ENCODE measurements around the gene ARRDC4. TPM values are rescaled to one million over a fixed set of nuclear protein-coding genes. Genes with fewer than 3 reads are reported as not detected.

Gene ARRDC4
- total RNA-seq (2014; rRNA removed; shearing (Covaris generic); ENCODE audit: low replicate concordance), result 9.2 and 13.4 TPM in 2 replicates

DNA sequence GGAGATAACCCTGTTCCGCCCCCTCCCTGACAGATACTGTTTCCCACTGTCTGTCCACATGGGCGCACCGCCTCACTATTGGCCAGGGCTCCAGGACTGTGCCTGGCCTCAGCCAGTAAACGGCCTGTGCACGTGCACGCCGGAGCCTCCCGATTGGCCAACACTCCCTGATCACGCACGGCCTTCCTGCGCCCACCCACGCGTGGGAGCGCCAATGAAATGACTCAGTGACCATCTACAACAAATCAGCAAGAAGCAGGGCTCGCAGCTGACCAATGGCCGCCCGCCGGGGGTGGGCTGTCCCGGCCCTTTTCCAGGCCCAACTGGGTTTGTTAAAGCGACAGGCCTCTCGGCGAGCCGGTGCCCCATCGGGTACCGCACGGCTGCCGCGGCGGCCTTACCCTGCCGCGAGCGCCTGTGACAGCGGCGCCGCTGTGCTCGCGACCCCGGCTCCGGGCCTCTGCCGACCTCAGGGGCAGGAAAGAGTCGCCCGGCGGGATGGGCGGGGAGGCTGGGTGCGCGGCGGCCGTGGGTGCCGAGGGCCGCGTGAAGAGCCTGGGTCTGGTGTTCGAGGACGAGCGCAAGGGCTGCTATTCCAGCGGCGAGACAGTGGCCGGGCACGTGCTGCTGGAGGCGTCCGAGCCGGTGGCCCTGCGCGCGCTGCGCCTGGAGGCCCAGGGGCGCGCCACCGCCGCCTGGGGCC, at the start of gene ARRDC4:
Gene ARRDC4, plus strand, starts transcription at position 340 of the 703 bp plus-strand sequence. Its CDS starts 159 bp downstream, at position 499.
- Histone ChIP-seq H3K4me3 (peak within 1 kb of the TSS; percentile 74), H3K9me3 (no peaks in the 10 kb centered on the region), H3K27me3 (no peaks in the 10 kb centered on the region), H3K36me3 (peaks cover 4% of the 10 kb centered on the region; the same call in 1 of the 2 replicates)
- peak; percentile 100 for DNase-seq

DNA sequence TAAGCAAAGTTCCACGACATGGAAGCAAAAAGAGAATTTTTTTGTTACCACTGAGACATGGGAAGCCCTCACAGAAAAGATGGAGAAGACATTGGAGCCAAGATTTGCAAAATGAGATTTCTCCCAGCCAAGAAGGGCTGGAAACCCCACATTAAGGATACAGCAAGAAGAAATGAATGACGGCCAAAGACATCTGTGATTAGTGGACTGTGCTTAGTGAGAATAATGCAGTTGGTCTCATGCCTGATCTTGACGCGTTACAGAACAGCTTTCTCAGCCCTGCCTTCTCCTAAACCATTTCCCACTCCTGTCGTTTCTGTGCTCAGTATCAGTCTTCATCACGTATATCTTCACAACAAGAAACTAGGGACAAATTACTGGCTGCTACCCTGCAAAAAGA, 45.8 kb upstream of the ARRDC4 start:
- Histone ChIP-seq H3K9me3 (no peaks in the 10 kb centered on the region), H3K4me3 (no peak overlapping the region), H3K36me3 (no peaks in the 10 kb centered on the region), H3K27me3 (no peaks in the 10 kb centered on the region)
- no peak for DNase-seq

GRCh38 chr15:97915261-97915660, 45.2 kb upstream of the ARRDC4 start:
- H3K9me3 ChIP-seq, result no peaks in the 10 kb centered on the region
- DNase-seq, result no peak
- no peak overlapping the region for H3K4me3 ChIP-seq
- H3K36me3 ChIP-seq, result no peaks in the 10 kb centered on the region
- H3K27me3 ChIP-seq, result no peaks in the 10 kb centered on the region

- no peak for DNase-seq
Observed at GRCh38 chr15:97921296-97921865, 39.1 kb upstream of the ARRDC4 start.

GRCh38 chr15:97929456-97930229, 30.9 kb upstream of the ARRDC4 start:
- Histone ChIP-seq H3K27me3 (no peaks in the 10 kb centered on the region), H3K4me3 (no peak overlapping the region), H3K9me3 (peaks cover 8% of the 10 kb centered on the region), H3K36me3 (no peaks in the 10 kb centered on the region)
- no peak for DNase-seq

More at GRCh38 chr15:97921296-97921865, 39.1 kb upstream of the ARRDC4 start:
- H3K27me3 ChIP-seq, result no peaks in the 10 kb centered on the region
- peaks cover 3% of the 10 kb centered on the region for H3K9me3 ChIP-seq
- H3K36me3 ChIP-seq, result no peaks in the 10 kb centered on the region
- H3K4me3 ChIP-seq, result no peak overlapping the region

GRCh38 chr15:97930230-97930629, 30.3 kb upstream of the ARRDC4 start:
- Histone ChIP-seq H3K36me3 (no peaks in the 10 kb centered on the region), H3K27me3 (no peaks in the 10 kb centered on the region), H3K4me3 (no peak overlapping the region), H3K9me3 (peaks cover 5% of the 10 kb centered on the region; the same call in 1 of the 2 replicates)
- no peak for DNase-seq

DNA sequence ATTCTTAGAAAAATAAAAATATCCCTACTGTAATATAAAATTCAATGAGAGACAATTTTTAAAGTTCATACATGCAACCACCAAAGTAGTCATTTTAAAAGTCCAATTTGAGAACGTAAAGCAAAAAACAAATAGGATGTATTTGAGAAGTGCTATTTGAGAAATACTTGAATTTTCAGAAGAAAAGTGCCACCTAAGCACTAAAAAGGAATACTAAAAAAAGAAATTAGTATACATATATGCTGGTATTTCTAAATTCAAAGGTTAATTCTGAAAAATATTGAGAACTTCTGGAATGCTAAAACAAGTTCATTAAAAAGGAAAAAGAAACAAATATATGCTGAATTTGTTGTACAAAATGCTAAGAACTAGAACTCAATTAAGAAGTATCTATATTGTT, 29.2 kb upstream of the ARRDC4 start:
- Histone ChIP-seq H3K27me3 (no peaks in the 10 kb centered on the region), H3K4me3 (no peak overlapping the region), H3K36me3 (no peaks in the 10 kb centered on the region), H3K9me3 (peaks cover 5% of the 10 kb centered on the region; the same call in 1 of the 2 replicates)
- DNase-seq, result no peak

DNA sequence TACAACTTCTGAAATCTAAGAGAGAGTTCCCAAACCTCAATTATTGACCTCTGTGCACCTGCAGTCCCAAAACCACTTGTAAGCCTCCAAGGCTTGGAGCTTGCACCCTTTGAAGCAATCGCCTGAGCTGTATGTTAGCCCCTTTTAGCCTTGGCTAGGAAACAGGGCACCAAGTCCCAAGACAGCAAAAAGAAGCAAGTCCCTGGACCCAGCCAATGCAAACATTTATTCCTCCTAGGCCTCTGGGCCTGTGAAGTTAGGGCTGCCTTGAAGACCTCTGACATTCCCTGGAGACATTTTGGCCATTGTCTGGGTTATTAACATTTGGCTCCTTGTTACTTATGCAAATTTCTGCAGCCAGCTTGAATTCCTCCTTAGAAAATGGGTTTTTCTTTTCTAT, 26.9 kb upstream of the ARRDC4 start:
- Histone ChIP-seq H3K36me3 (no peaks in the 10 kb centered on the region), H3K27me3 (no peaks in the 10 kb centered on the region), H3K4me3 (no peak overlapping the region), H3K9me3 (peaks cover 5% of the 10 kb centered on the region; the same call in 1 of the 2 replicates)
- no peak for DNase-seq

DNA sequence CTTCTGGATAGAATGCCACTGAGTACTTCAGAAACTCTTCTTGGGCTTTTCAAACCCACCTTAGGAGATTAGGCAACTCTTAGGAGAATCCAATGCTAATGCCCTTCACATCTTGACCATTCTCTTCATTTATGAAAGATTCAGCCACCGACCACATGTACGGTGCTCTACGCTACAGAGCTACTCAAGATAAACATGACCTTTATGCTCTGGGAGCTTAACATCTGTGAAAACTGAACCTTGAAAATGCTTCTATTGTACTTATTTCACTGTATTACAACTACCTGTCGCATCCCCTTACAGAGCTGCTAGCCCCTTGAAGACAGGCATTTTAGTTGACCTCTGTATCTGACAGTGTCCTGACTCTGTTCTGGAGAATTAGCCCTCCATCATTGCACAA, 19.5 kb upstream of the ARRDC4 start:
- no peaks in the 10 kb centered on the region for H3K27me3 ChIP-seq

GRCh38 chr15:97941572-97941971, 18.9 kb upstream of the ARRDC4 start:
- H3K9me3 ChIP-seq, result no peaks in the 10 kb centered on the region

More for the DNA sequence above, 19.5 kb upstream of the ARRDC4 start:
- Histone ChIP-seq H3K4me3 (no peak overlapping the region), H3K36me3 (no peaks in the 10 kb centered on the region), H3K9me3 (no peaks in the 10 kb centered on the region)
- no peak for DNase-seq

DNA sequence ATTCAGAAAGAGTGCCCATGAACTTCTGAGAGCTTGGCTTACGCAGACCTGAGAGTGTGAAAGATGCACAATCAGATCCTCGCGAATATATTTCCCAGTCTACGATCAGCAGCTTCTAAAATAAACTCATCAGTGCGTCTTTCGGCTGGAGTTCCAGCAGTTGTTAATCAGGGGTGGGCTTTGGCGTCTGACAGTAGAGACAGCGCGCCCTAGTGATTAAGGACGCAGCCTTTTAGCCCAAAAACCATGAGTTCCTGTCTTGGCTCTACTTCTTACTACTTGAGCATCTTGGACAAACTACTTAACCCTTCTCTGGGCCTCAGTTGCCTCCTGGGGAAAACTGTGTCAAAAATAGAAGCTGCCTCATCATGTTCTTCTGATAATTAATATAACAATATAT, 15.8 kb upstream of the ARRDC4 start:
- DNase-seq, result no peak
- no peaks in the 10 kb centered on the region for H3K9me3 ChIP-seq
- no peak overlapping the region for H3K4me3 ChIP-seq
- H3K27me3 ChIP-seq, result no peaks in the 10 kb centered on the region
- no peaks in the 10 kb centered on the region for H3K36me3 ChIP-seq

More at GRCh38 chr15:97941572-97941971, 18.9 kb upstream of the ARRDC4 start:
- H3K36me3 ChIP-seq, result no peaks in the 10 kb centered on the region
- no peak overlapping the region for H3K4me3 ChIP-seq
- DNase-seq, result no peak
- no peaks in the 10 kb centered on the region for H3K27me3 ChIP-seq

- H3K9me3 ChIP-seq, result no peaks in the 10 kb centered on the region
- no peak for DNase-seq
- no peak overlapping the region for H3K4me3 ChIP-seq
- H3K36me3 ChIP-seq, result no peaks in the 10 kb centered on the region
- no peaks in the 10 kb centered on the region for H3K27me3 ChIP-seq
Observed at GRCh38 chr15:97947465-97948260, 12.8 kb upstream of the ARRDC4 start.

DNA sequence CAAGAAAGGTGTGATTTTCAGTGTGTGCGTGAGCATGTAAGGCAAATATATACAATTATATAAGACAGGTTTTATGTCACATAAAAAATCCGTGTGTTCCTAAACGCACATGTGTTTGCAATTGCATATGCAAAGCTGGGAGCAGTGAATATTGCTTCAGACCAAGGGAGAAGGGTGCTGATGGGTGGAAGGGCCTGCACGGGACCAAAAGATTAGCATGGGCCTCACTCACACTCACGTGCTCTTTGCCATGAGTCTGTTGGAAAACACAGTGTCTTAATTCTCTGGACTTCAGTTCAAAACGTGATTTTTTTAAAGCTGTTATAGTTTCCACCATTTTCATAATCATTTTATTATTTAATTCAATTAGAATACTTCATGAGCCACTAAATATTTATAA, 7.2 kb upstream of the ARRDC4 start:
- no peak overlapping the region for H3K4me3 ChIP-seq
- H3K9me3 ChIP-seq, result peaks cover 2% of the 10 kb centered on the region; the same call in 1 of the 2 replicates
- no peaks in the 10 kb centered on the region for H3K27me3 ChIP-seq
- no peak for DNase-seq
- H3K36me3 ChIP-seq, result no peaks in the 10 kb centered on the region

- no peaks in the 10 kb centered on the region for H3K36me3 ChIP-seq
- DNase-seq, result no peak
- no peak overlapping the region for H3K4me3 ChIP-seq
- H3K9me3 ChIP-seq, result peaks cover 2% of the 10 kb centered on the region; the same call in 1 of the 2 replicates
- H3K27me3 ChIP-seq, result no peaks in the 10 kb centered on the region
Observed at GRCh38 chr15:97953748-97954147, 6.8 kb upstream of the ARRDC4 start.

- DNase-seq, result no peak
- Histone ChIP-seq H3K9me3 (peaks cover 2% of the 10 kb centered on the region; the same call in 1 of the 2 replicates), H3K36me3 (no peaks in the 10 kb centered on the region), H3K4me3 (no peak overlapping the region), H3K27me3 (no peaks in the 10 kb centered on the region)
Observed at GRCh38 chr15:97955035-97955434, 5.5 kb upstream of the ARRDC4 start.

DNA sequence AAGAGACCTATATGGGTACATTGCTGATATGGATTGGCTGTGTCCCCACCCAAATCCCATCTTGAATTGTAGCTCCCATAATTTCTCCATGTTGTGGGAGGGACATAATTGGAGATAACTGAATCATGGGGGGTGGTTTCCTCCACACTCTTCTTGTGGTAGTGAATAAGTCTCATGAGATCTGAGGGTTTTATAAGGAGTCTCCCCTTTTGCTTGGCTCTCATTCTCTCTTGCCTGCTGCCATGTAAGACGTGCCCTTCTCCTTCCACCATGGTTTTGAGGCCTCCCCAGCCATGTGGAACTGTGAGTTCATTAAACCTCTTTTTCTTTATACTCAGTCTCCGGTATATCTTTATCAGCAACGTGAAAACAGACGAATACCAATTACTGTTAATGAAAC, 5.0 kb upstream of the ARRDC4 start:
- H3K9me3 ChIP-seq, result peaks cover 2% of the 10 kb centered on the region; the same call in 1 of the 2 replicates
- H3K4me3 ChIP-seq, result no peak overlapping the region
- DNase-seq, result no peak
- no peaks in the 10 kb centered on the region for H3K36me3 ChIP-seq
- H3K27me3 ChIP-seq, result no peaks in the 10 kb centered on the region
